Neuronal stem cell (in vitro differentiated cells): ENCODE measurements around the gene CEP19.
A peak's percentile ranks its signal among the peaks of the same experiment; 100 is the strongest.

ENCODE experiments used
- DNase-seq: peaks from one replicate; pipeline ENCODE4 v3.0.0-alpha.2; 2013; ENCODE audit warnings: low spot score
- H2AFZ ChIP-seq: one replicate; pipeline ENCODE4 v1.6.1; 2013; ENCODE audit warnings: mild to moderate bottlenecking, low read length, inconsistent platforms
- H2AK5ac ChIP-seq: 2 replicates; pipeline ENCODE4 v1.6.1; 2013; ENCODE audit warnings: low read depth, mild to moderate bottlenecking, inconsistent platforms, low read length, moderate library complexity, mixed read lengths
- H2BK120ac ChIP-seq: 2 replicates; pipeline ENCODE4 v1.6.1; 2013; ENCODE audit warnings: low read depth, mild to moderate bottlenecking, inconsistent platforms, low read length, moderate library complexity, mixed read lengths
- H2BK12ac ChIP-seq: one replicate; pipeline ENCODE4 v1.6.1; 2013; ENCODE audit warnings: low read length, inconsistent platforms
- H2BK15ac ChIP-seq: 2 replicates; pipeline ENCODE4 v1.6.1; 2013; ENCODE audit warnings: mild to moderate bottlenecking, low read length, inconsistent platforms, mixed read lengths
- H2BK5ac ChIP-seq: one replicate; pipeline ENCODE4 v1.6.1; 2013; ENCODE audit warnings: inconsistent platforms, mild to moderate bottlenecking, low read length, moderate library complexity
- H3K14ac ChIP-seq: one replicate; pipeline ENCODE4 v1.6.1; 2013; ENCODE audit warnings: low read length, inconsistent platforms
- H3K18ac ChIP-seq: 2 replicates; pipeline ENCODE4 v1.6.1; 2013; ENCODE audit warnings: low read length, inconsistent platforms
- H3K23ac ChIP-seq: 2 replicates; pipeline ENCODE4 v1.6.1; 2013; ENCODE audit warnings: low read depth, mild to moderate bottlenecking, mixed read lengths, low read length, inconsistent platforms; ENCODE audit not compliant: poor library complexity
- H3K27ac ChIP-seq: replicated peaks from 3 replicates; pipeline ENCODE4 v1.5.1; 2013; ENCODE audit warnings: low read length, inconsistent platforms
- H3K27me3 ChIP-seq, 3 experiments: 2 replicates each; pipeline ENCODE4 v1.6.1; 2013; ENCODE audit warnings: low read length in 3 of 3, mild to moderate bottlenecking in 2 of 3, inconsistent platforms in 1 of 3, low read depth in 1 of 3, mixed read lengths in 1 of 3, moderate library complexity in 1 of 3; ENCODE audit not compliant: control insufficient read depth in 3 of 3, insufficient read depth in 3 of 3
- H3K36me3 ChIP-seq, 2 donors: replicated peaks in 1 of 2; 2 replicates each; pipeline ENCODE4 v1.6.1; 2013; ENCODE audit warnings: low read length in 2 of 2; ENCODE audit not compliant: control insufficient read depth in 2 of 2, insufficient read depth in 2 of 2
- H3K4ac ChIP-seq: 2 replicates; pipeline ENCODE4 v1.6.1; 2013; ENCODE audit warnings: inconsistent platforms, mild to moderate bottlenecking, low read length, moderate library complexity
- H3K4me1 ChIP-seq, 2 donors: 1 replicate in 1 of 2; 2 replicates in 1 of 2; pipeline ENCODE4 v1.6.1; 2013; ENCODE audit warnings: low read length in 2 of 2, low read depth in 1 of 2; ENCODE audit not compliant: control insufficient read depth in 2 of 2, insufficient read depth in 1 of 2
- H3K4me2 ChIP-seq: one replicate; pipeline ENCODE4 v1.6.1; 2013; ENCODE audit warnings: mild to moderate bottlenecking, low read length, inconsistent platforms; ENCODE audit not compliant: insufficient read depth, poor library complexity, severe bottlenecking
- H3K4me3 ChIP-seq, 2 donors: 2 replicates each; pipeline ENCODE4 v1.5.1; 2013; ENCODE audit warnings: low read length in 2 of 2, mild to moderate bottlenecking in 2 of 2, inconsistent platforms in 1 of 2, moderate library complexity in 1 of 2
- H3K79me1 ChIP-seq: one replicate; pipeline ENCODE4 v1.6.1; 2013; ENCODE audit warnings: low read depth, mild to moderate bottlenecking, inconsistent platforms, low read length, moderate library complexity
- H3K9ac ChIP-seq: one replicate; pipeline ENCODE4 v1.6.1; 2013; ENCODE audit warnings: mild to moderate bottlenecking, low read depth, low read length, inconsistent platforms; ENCODE audit not compliant: poor library complexity
- H3K9me3 ChIP-seq, 2 donors: replicated peaks in 1 of 2; 2 replicates each; pipeline versions ENCODE3 to v1.6.1; 2013; ENCODE audit warnings: low read length in 2 of 2, mild to moderate bottlenecking in 2 of 2, inconsistent platforms in 1 of 2, low read depth in 1 of 2, mixed read lengths in 1 of 2, moderate library complexity in 1 of 2; ENCODE audit not compliant: control insufficient read depth in 2 of 2, insufficient read depth in 1 of 2
- H4K8ac ChIP-seq: one replicate; pipeline ENCODE4 v1.6.1; 2013; ENCODE audit warnings: low read depth, mild to moderate bottlenecking, inconsistent platforms, low read length, moderate library complexity
- H4K91ac ChIP-seq: one replicate; pipeline ENCODE4 v1.6.1; 2013; ENCODE audit warnings: low read length, low read depth, mild to moderate bottlenecking, inconsistent platforms; ENCODE audit not compliant: poor library complexity
- WGBS, 2 donors: extraction: QIAGEN DNeasy Blood & Tissue Kit; methylation state at CpG; one replicate each; pipeline ENCODE4 v1.1.7; 2013; ENCODE audit warnings: missing lambda C conversion rate in 2 of 2, mixed read lengths in 1 of 2; ENCODE audit not compliant: insufficient read length in 2 of 2, insufficient replicate concordance in 1 of 2; ENCODE audit errors: extremely low coverage in 2 of 2; 5-methylcytosine and 5-hydroxymethylcytosine counted together

CEP19 gene

DNA sequence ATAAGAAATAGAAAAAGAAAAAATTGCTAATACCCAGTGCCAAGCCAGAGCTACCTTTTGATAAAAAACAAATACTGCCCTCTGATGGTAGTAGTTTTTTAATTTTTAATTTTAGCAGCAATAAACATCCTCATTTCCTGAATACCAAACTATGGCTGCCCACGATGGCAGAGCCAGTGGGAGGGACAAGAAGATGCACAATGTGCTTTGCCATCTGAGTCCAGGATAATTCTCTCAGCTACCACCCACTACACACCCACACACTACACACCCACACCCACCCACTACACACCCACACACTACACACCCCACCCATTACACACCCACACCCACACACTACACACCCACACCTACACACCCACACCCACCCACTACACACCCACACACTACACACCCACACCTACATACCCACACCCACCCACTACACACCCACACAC lies 17.8 kb downstream of the CEP19 start:
- Histone ChIP-seq H3K4me1 (no peaks in the 10 kb centered on the region), H4K8ac (no peak overlapping the region), H3K36me3 (no peaks in the 10 kb centered on the region), H3K23ac (no peak overlapping the region), H4K91ac (no peak overlapping the region), H3K18ac (no peak overlapping the region), H3K4me2 (no peak overlapping the region), H2BK12ac (no peak overlapping the region), H2BK15ac (no peak overlapping the region), H3K27ac (no peak overlapping the region), H3K14ac (no peak overlapping the region), H3K9me3 (no peaks in the 10 kb centered on the region), H3K4ac (no peak overlapping the region), H3K9ac (no peak overlapping the region), H3K79me1 (peaks cover 3% of the 10 kb centered on the region), H2AFZ (no peak overlapping the region), H3K27me3 (peaks cover 0 to 2% (median 2%) of the 10 kb centered on the region in 3 experiments), H2AK5ac (no peak overlapping the region), H2BK120ac (no peak overlapping the region), H3K4me3 (no peak overlapping the region), H2BK5ac (no peak overlapping the region)
- no CpG with 5 or more reads among the region's 1 CpG for WGBS, 2 donors
- DNase-seq: no peak

DNA sequence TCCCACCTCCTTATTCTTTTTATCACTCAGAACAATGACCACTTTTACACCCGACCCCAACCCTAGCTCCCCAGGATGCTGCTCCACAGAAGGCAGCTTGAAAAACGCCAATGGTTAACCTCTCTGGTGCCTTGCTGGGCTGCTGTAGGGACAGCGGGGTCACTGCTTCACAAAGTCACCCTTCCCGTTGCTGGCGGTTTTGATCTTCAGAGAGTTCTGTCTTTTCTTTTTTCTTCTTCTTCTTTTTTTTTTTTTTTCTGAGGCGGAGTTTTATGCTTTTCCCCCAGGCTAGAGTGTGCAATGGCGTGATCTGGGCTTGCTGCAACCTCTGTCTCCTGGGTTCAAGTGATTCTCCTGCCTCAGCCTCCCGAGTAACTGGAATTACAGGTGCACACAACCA lies 20.7 kb downstream of the CEP19 start:
- Histone ChIP-seq H3K36me3 (no peaks in the 10 kb centered on the region), H4K91ac (no peak overlapping the region), H2BK120ac (no peak overlapping the region), H2AK5ac (no peak overlapping the region), H3K4me3 (no peak overlapping the region), H2BK15ac (no peak overlapping the region), H3K9ac (no peak overlapping the region), H2BK5ac (no peak overlapping the region), H2BK12ac (no peak overlapping the region), H3K18ac (no peak overlapping the region), H3K79me1 (peaks cover 3% of the 10 kb centered on the region), H3K4me2 (no peak overlapping the region), H3K4ac (no peak overlapping the region), H3K23ac (no peak overlapping the region), H2AFZ (no peak overlapping the region), H3K27me3 (peaks cover 0 to 20% (median 2%) of the 10 kb centered on the region in 3 experiments), H3K14ac (no peak overlapping the region), H3K27ac (no peak overlapping the region), H3K4me1 (no peaks in the 10 kb centered on the region), H4K8ac (no peak overlapping the region), H3K9me3 (no peaks in the 10 kb centered on the region)
- WGBS, 2 donors: no CpG with 5 or more reads among the region's 8 CpGs
- no peak for DNase-seq

DNA sequence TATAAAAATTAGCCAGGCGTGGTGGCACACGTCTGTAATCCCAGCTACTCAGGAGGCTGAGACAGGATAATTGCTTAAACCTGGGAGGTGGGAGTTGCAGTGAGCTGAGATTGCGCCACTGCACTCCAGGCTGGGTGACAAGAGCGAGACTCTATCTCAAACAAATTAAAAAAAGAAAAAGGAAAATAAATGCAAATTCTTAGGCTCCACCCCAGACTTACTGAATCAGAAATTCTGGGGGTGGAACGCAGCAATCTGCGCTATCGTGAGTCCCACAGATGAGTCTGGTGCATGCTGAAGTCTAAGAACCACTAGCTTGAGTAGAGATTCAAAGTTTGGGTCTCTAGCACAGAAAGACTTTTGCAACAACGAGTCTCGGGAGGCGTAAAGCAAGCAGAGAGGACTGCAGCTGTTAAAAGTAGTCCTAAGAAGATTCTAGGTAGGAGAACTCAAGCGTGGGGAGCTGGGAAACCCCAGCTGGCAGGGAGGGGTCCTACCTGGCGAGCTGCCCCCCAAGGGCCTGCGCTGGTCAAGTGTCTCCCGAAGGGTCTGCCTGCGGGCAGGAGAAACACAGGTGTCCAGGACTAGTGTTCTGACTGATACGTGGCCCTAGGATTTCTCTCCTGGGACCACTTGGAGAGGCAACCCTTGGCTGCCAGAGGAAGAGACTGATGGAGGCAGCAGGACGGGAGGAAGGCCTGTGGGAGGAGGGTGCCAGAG lies 21.9 kb downstream of the CEP19 start:
- Histone ChIP-seq H3K4me2 (no peak overlapping the region), H4K8ac (no peak overlapping the region), H3K9me3 (no peaks in the 10 kb centered on the region), H3K9ac (no peak overlapping the region), H2BK120ac (no peak overlapping the region), H3K27me3 (peaks cover 0 to 23% (median 2%) of the 10 kb centered on the region in 3 experiments), H2BK15ac (peak overlapping the region; percentile 83), H3K27ac (no peak overlapping the region), H3K23ac (no peak overlapping the region), H2AFZ (no peak overlapping the region), H2AK5ac (no peak overlapping the region), H3K4me1 (no peaks in the 10 kb centered on the region), H3K4ac (no peak overlapping the region), H3K18ac (no peak overlapping the region), H3K4me3 (no peak overlapping the region), H3K79me1 (peaks cover under 1% of the 10 kb centered on the region), H4K91ac (no peak overlapping the region), H2BK12ac (no peak overlapping the region), H3K36me3 (no peaks in the 10 kb centered on the region), H3K14ac (no peak overlapping the region), H2BK5ac (no peak overlapping the region)
- no CpG with 5 or more reads among the region's 17 CpGs for WGBS, 2 donors
- no peak for DNase-seq

DNA sequence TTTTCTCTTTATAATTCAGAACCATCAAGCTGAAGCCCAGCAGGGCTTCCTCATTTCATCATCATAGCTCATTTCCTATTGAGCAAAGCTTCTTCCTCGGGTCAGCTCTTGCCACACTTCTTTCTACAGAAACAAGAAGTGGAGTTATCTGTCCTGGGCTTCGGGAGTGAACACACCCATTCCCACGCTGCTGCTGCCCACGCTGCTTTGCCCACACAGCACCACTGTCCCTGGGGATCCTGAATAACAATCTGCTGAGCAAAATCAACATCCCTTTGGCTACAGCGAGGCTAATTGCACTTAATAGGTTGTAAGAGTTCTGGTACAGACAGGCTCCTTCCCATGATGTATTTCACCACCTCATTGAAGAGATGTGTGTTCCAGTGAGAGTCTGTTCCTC lies 23.7 kb downstream of the CEP19 start:
- H2AFZ ChIP-seq: peak overlapping the region; percentile 73
- H2BK12ac ChIP-seq: no peak overlapping the region
- peaks cover 0 to 23% (median 0%) of the 10 kb centered on the region in 3 experiments for H3K27me3 ChIP-seq
- H3K79me1 ChIP-seq: no peaks in the 10 kb centered on the region
- no peak overlapping the region for H3K4me2 ChIP-seq
- no peak overlapping the region for H2BK5ac ChIP-seq
- H3K36me3 ChIP-seq: no peaks in the 10 kb centered on the region
- no peak overlapping the region for H3K4me3 ChIP-seq
- H3K9me3 ChIP-seq: no peaks in the 10 kb centered on the region
- H3K9ac ChIP-seq: no peak overlapping the region
- H2BK120ac ChIP-seq: no peak overlapping the region
- H3K4me1 ChIP-seq: peaks cover 0 to 1% of the 10 kb centered on the region in 2 donors
- no peak overlapping the region for H2BK15ac ChIP-seq
- no CpG with 5 or more reads among the region's 5 CpGs for WGBS, 2 donors
- H4K91ac ChIP-seq: no peak overlapping the region
- H3K27ac ChIP-seq: no peak overlapping the region
- H4K8ac ChIP-seq: no peak overlapping the region
- no peak overlapping the region for H3K14ac ChIP-seq
- H2AK5ac ChIP-seq: no peak overlapping the region
- no peak overlapping the region for H3K4ac ChIP-seq
- H3K18ac ChIP-seq: no peak overlapping the region
- DNase-seq: no peak
- no peak overlapping the region for H3K23ac ChIP-seq
